ENCODE measurements around the gene MBTPS1.

Gene MBTPS1

GRCh38 chr16:84032458-84033178, 84.1 kb downstream of the MBTPS1 start:
- DNase-seq, result no peak

- no peak for DNase-seq
Measured at GRCh38 chr16:84031556-84031955, 85.2 kb downstream of the MBTPS1 start.

DNA sequence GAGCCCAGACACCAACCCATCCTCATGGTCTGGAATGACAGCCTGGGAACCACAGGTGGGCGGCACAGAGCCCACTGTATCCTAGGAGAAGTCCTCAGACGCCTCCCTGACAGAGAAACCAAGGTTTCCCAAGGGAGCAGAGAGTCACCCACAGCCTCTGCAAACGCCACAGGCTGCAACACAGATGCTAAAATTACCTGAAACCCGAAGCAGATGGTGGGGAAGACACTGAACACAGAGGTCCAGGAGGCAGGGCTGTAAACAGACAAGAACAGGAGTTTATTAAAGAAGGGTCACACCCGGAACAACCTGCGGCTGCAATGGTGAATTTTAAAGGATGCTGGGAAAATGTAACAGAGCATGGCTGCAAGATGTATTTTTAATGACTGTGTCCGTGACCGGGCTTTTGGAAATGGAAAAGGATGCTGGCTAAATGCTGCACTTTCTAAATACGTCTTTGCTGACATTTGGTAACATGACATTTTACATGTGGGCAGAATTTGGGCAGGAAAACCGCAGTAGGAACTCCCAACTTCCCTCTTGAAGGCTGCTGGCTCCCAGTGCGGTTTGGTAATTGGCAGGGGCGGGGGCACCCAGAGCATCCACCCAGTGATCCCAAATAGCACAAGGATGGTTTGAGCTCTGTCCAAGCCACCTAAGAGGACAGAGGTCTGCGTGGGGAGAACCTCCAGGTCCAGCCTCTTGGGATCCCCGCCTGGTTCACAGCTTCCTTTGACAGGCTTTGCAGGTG, 87.3 kb downstream of the MBTPS1 start:
- DNase-seq, result no peak

GRCh38 chr16:84027625-84028024, 89.1 kb downstream of the MBTPS1 start:
- no peak for DNase-seq

DNA sequence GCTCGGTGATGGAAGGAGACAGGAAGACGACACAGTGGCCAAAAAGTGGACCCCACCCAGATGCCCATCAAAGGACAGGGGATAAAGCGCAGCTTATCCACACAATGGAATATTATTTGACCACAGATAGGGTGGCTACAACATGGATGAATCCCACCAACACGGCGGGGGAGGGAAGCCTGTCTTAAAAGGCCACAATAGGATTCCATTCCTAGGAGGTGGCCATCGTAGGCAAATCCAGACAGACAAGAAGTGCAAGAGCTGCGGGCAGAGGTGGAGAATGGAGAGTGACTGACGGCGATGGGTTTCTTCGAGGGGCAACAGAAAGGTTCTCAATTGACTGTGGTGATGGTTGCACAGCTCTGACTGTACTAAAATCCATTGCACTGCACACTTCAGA, 90.1 kb downstream of the MBTPS1 start:
- no peak for DNase-seq

DNA sequence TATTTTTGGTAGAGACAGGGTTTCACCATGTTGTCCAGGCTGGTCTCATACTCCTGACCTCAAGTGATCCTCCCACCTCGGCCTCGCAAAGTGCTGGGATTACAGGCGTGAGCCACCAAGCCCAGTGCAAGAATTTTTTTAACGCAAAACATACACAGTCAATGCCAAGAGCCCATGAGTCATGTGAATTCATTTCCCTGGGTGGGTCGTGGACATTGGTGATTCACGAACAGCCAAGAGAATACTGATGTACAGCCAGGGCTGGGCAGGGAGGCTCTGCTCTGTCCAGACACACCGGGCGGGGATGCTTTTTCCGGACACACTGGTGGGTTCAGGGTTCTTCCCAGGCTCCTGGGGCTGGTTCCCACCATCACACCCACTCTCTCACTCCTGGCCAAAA, 91.9 kb downstream of the MBTPS1 start:
- no peak for DNase-seq

DNA sequence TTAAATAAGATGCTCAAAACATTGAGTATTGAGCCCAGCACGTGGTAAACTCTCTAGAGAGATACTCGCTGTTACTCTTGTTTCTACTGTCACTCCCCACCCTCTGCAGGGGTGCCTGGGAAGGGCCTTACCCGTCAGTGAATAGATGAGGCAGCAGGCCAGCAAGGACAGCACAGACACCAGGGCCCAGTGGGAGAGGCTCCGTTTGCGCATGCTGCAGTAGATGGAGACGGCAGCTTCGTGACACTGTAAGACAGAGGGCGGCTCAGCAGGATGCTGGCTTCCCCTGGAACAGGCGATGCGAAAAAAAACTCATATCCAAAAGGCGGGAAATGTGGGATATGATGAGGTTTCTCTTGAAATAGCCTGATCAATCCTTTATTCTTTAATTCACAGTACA, 94.1 kb downstream of the MBTPS1 start:
- no peak for DNase-seq

- DNase-seq, result no peak
Measured at GRCh38 chr16:84021488-84021887, 95.3 kb downstream of the MBTPS1 start.

GRCh38 chr16:84020353-84020752, 96.4 kb downstream of the MBTPS1 start:
- no peak for DNase-seq

GRCh38 chr16:84018710-84019109, 98.0 kb downstream of the MBTPS1 start:
- DNase-seq, result no peak

GRCh38 chr16:84016477-84016876, 100.3 kb downstream of the MBTPS1 start:
- DNase-seq, result no peak

GRCh38 chr16:84015399-84015798, 101.3 kb downstream of the MBTPS1 start:
- DNase-seq, result no peak

DNA sequence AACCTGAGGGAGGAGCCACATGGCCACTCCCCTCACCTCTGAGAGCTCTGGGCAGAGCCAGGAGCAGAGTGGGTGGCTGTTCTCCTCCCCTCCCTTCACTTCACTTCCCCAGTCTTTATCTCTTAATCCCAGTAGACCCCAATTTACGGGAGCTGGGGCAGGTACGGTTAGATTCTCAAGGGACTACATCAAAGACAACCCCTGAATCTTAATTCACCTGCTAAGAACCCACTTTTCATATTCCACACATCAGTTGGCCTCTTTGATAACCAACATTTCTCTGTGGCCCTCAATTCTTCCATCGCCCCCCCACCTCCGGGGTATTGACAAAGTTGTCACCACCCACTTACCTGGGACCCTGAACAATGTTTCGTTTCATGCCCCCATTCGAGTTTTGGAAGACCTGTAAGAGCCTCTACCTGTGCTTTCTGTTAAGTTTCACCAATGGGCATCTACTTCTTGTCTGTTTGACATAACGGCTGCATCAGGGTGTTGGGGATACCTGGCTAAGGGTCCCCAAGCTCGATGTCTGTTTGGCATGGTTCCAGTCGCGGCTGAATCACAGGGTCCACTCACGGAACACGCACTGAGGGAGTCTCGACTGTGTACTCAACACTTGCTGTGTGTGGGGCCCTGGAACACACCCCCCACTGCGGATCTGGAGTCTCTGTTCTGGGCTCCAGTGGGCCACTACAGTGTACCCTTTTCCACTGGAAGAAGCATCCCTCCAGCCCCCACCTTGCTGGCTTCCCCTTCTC, 102.0 kb downstream of the MBTPS1 start:
- DNase-seq, result no peak

DNA sequence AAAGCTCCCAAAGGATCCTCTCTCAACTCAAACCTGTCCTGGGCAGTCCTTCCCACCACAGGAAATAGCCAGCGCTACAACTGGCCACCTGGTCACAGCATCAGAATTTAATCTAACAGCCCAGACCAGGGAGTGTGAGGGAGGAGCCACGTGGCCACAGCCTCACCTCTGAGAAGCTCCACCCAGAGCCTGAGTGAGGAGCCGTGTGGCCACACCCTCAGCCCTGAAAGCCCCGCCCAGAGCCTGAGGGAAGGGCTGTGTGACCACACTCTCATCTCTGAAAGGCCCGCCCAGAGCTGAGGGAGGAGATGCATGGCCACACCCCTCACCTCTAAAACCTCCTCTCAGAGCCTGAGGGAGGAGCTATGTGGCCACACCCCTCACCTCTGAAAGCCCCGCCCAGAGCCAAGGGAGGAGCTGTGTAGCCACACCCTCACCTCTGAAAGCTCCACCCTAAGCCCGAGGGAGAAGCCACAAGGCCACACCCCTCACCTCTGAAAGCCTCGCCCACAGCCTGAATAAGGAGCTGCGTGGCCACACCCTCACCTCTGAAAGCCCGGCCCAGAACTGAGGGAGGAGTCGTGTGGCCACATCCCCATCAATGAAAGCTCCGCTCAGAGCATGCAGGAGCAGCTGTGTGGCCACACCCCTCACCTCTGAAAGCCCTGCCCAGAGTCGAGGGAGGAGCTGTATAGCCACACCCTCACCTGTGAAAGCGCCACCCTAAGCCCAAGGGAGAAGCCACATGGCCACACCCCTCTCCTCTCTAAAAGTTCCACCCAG, 102.8 kb downstream of the MBTPS1 start:
- DNase-seq, result peak; percentile 39

DNA sequence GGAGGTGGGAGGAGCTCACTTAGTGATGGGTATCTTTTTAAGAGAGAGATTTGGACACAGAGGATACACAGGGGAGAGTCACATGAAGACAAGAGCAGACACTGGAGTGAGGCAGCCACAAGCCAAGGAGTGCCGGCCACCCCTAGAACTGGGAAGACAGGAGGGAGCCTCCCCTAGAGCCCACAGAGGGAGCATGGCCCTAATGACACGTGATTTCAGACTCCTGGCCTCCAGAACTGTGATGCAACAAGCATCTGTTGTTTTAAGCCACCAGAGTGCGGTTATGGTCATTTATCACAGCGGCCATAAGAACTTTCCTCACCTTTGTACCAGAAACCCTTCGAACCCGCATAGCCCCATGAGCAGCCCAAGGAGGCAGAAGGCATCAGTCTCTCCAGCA, 107.5 kb downstream of the MBTPS1 start:
- no peak for DNase-seq

- DNase-seq, result no peak
Measured at GRCh38 chr16:84007965-84008364, 108.8 kb downstream of the MBTPS1 start.

DNA sequence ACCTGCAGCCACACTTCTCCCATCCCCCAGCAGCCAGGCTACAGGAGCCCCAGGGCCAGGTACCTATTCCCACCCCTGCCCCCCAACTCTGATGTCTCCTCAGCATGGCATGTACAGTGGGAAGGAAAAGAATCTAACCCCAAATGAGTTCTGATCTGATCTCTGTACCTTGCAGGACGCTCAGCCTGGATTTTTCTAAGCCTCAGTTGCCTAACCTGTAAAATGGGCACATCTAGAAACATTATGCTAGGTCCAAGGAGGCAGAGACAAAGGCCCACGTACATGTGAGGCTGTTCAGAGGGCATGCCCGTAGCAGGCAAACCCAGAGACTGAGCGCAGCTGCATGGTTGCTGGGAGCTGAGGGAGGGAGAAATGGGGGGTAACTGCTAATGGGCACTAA, 109.2 kb downstream of the MBTPS1 start:
- no peak for DNase-seq

GRCh38 chr16:84005391-84005790, 111.4 kb downstream of the MBTPS1 start:
- DNase-seq, result no peak

DNA sequence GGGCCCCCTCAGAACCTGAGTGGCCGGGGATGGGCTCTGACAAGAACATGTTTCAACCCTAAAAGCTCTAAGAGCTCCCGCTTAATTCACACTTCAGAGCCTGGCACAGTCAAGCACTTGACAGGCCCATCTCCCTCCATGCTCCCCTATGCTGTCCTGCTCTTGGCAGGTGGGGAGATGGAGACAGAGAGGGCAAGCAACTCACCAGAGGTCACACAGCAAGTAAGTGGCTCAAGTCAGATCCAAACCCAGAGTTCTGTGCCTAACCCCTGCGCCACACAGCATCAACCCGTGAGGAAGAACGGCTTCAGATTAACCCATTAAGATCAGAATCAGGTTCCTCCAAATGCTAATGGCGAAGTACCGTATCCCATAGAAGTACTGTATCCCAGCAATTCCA, 112.3 kb downstream of the MBTPS1 start:
- DNase-seq, result no peak

All from stimulated activated CD4-positive, alpha-beta T cell treated with anti-CD3 and anti-CD28 coated beads, Interleukin-4, amount 100 ng/mL, for 24 hours (primary cell).